CD14-positive monocyte (primary cell): ENCODE data around the gene NEIL3. TPM values are rescaled to one million over a fixed set of nuclear protein-coding genes. Genes with fewer than 3 reads are reported as not detected.

Experiments
- DNase-seq, 3 donors: peaks; one replicate each; pipeline ENCODE4 v3.0.0-alpha.2; 2011 to 2022
- H2AFZ ChIP-seq: 2 replicates; pipeline ENCODE4 v1.6.0; 2012; ENCODE audit warnings: mild to moderate bottlenecking, low read depth, low read length, inconsistent platforms; ENCODE audit not compliant: insufficient read depth, poor library complexity, severe bottlenecking
- H3K27ac ChIP-seq, 2 donors: 1 replicate in 1 of 2; 2 replicates in 1 of 2; pipeline ENCODE4 v1.5.1; 2012 to 2013; ENCODE audit warnings: low read length in 2 of 2, control low read depth in 1 of 2, inconsistent platforms in 1 of 2, low read depth in 1 of 2, mild to moderate bottlenecking in 1 of 2
- H3K27me3 ChIP-seq, 2 donors: one replicate each; pipeline versions ENCODE4 v1.6.0 to v1.6.1; 2011 to 2013; ENCODE audit warnings: low read length in 2 of 2; ENCODE audit not compliant: control insufficient read depth in 2 of 2, insufficient read depth in 2 of 2
- H3K36me3 ChIP-seq, 2 donors: replicated peaks in 1 of 2; 1 replicate in 1 of 2; 2 replicates in 1 of 2; pipeline versions ENCODE4 v1.5.1 to v1.6.1; 2012 to 2013; ENCODE audit warnings: low read length in 2 of 2, control low read depth in 1 of 2, inconsistent platforms in 1 of 2, mild to moderate bottlenecking in 1 of 2; ENCODE audit not compliant: insufficient read depth in 2 of 2, control insufficient read depth in 1 of 2
- H3K4me1 ChIP-seq, 2 donors: 1 replicate in 1 of 2; 2 replicates in 1 of 2; pipeline versions ENCODE4 v1.5.1 to v1.6.1; 2012 to 2013; ENCODE audit warnings: low read length in 2 of 2, control low read depth in 1 of 2, inconsistent platforms in 1 of 2, mild to moderate bottlenecking in 1 of 2, moderate library complexity in 1 of 2; ENCODE audit not compliant: insufficient read depth in 2 of 2, control insufficient read depth in 1 of 2
- H3K4me2 ChIP-seq: replicated peaks from 2 replicates; pipeline ENCODE3; 2012; ENCODE audit warnings: low read length, moderate library complexity, mild to moderate bottlenecking; ENCODE audit not compliant: poor library complexity, severe bottlenecking; ENCODE audit errors: extremely low read depth
- H3K4me3 ChIP-seq, 3 experiments: fragments of 200-600 bp in 1 of 3; sonication (generic) in 1 of 3; replicated peaks in 1 of 3; 1 replicate in 2 of 3; 2 replicates in 1 of 3; pipeline ENCODE4 v1.5.1; 2011 to 2013; ENCODE audit warnings: low read length in 3 of 3, mild to moderate bottlenecking in 3 of 3, control low read depth in 2 of 3, low read depth in 2 of 3, inconsistent platforms in 1 of 3, moderate library complexity in 1 of 3
- H3K79me2 ChIP-seq: 2 replicates; pipeline ENCODE4 v1.6.0; 2012; ENCODE audit warnings: mild to moderate bottlenecking, control low read depth, inconsistent platforms, low read length, moderate library complexity; ENCODE audit not compliant: insufficient read depth
- H3K9ac ChIP-seq: 2 replicates; pipeline ENCODE4 v1.6.0; 2017; ENCODE audit warnings: low read length, mild to moderate bottlenecking; ENCODE audit not compliant: insufficient read depth, poor library complexity, severe bottlenecking
- H3K9me3 ChIP-seq, 2 donors: replicated peaks in 1 of 2; 1 replicate in 1 of 2; 2 replicates in 1 of 2; pipeline versions ENCODE4 v1.5.1 to v1.6.1; 2012 to 2013; ENCODE audit warnings: low read length in 2 of 2, control low read depth in 1 of 2; ENCODE audit not compliant: control insufficient read depth in 1 of 2, insufficient read depth in 1 of 2
- H4K20me1 ChIP-seq: 2 replicates; pipeline ENCODE4 v1.6.0; 2012; ENCODE audit warnings: mild to moderate bottlenecking, low read length, control low read depth, moderate library complexity; ENCODE audit not compliant: insufficient read depth
- H3K27ac Mint-ChIP-seq, 7 donors: one replicate each; pipeline ENCODE4 v1.8.0; 2020; ENCODE audit warnings: mild to moderate bottlenecking in 7 of 7, mixed read lengths in 7 of 7, moderate library complexity in 6 of 7, inconsistent platforms in 2 of 7
- H3K27me3 Mint-ChIP-seq, 3 donors: one replicate each; pipeline ENCODE4 v1.8.0; 2021 to 2022; ENCODE audit warnings: low read depth in 3 of 3, mild to moderate bottlenecking in 3 of 3, mixed read lengths in 3 of 3, moderate library complexity in 3 of 3, inconsistent platforms in 1 of 3
- H3K36me3 Mint-ChIP-seq, 2 donors: one replicate each; pipeline ENCODE4 v1.8.0; 2020; ENCODE audit warnings: mixed read lengths in 2 of 2, inconsistent platforms in 1 of 2, mild to moderate bottlenecking in 1 of 2
- H3K4me1 Mint-ChIP-seq: one replicate; pipeline ENCODE4 v1.8.0; 2020; ENCODE audit warnings: mild to moderate bottlenecking, mixed read lengths
- H3K4me3 Mint-ChIP-seq, 2 donors: one replicate each; pipeline ENCODE4 v1.8.0; 2020; ENCODE audit warnings: mild to moderate bottlenecking in 2 of 2, mixed read lengths in 2 of 2, moderate library complexity in 1 of 2
- H3K9me3 Mint-ChIP-seq, 7 donors: one replicate each; pipeline ENCODE4 v1.8.0; 2020 to 2022; ENCODE audit warnings: mixed read lengths in 7 of 7, mild to moderate bottlenecking in 6 of 7, moderate library complexity in 6 of 7, inconsistent platforms in 2 of 7
- CTCF ChIP-seq: fragments of 200-600 bp; IDR thresholded peaks from one replicate; pipeline ENCODE4 v1.8.0; 2022; ENCODE audit warnings: antibody characterized with exemption, mild to moderate bottlenecking
- WGBS: methylation state at CpG from one replicate; pipeline ENCODE4 v1.1.5; 2013; ENCODE audit warnings: missing lambda C conversion rate; ENCODE audit not compliant: insufficient coverage; 5-methylcytosine and 5-hydroxymethylcytosine counted together
- intact Hi-C, 2 donors: fragments of 100-400 bp; cut with micrococcal nuclease; formaldehyde crosslinking; loops; one replicate each; pipeline versions ENCODE4 v1.15.0 to v1.15.1; 2023
- polyA plus RNA-seq, 3 donors: library from polyadenylated mRNA; depleted of rRNA in 1 of 3; unstranded in 2 of 3; stranded (reverse) in 1 of 3; fragments of 300-500 nt in 2 of 3; fragments of >200 nt in 1 of 3; fragmentation: Illumina TruSeq in 2 of 3; gene quantifications; 1 replicate in 2 of 3; 2 replicates in 1 of 3; pipeline ENCODE4 v1.2.3, GENCODE V29; 2012 to 2021

The NEIL3 gene
- polyA plus RNA-seq, 3 donors = 0.70 to 0.85 TPM; not detected in 1

GRCh38 chr4:177391287-177391686 is 81.6 kb downstream of the NEIL3 start:
- no peaks in the 10 kb centered on the region for H3K36me3 ChIP-seq
- H3K27me3 Mint-ChIP-seq = peaks cover 2 to 5% (median 3%) of the 10 kb centered on the region in 3 donors
- no peaks in the 10 kb centered on the region for H3K9me3 ChIP-seq
- H3K36me3 Mint-ChIP-seq = no peaks in the 10 kb centered on the region
- no peak overlapping the region for H3K4me3 Mint-ChIP-seq
- intact Hi-C loops = no loop called here
- H4K20me1 ChIP-seq = no peaks in the 10 kb centered on the region
- H3K79me2 ChIP-seq = no peaks in the 10 kb centered on the region
- TF ChIP-seq CTCF = no peak
- 100% methylated on average over 1 of the region's 3 CpGs for WGBS
- H2AFZ ChIP-seq = no peak overlapping the region
- H3K4me1 Mint-ChIP-seq = peaks cover 10% of the 10 kb centered on the region
- H3K27me3 ChIP-seq = no peaks in the 10 kb centered on the region
- peaks cover 0 to 2% (median 0%) of the 10 kb centered on the region in 7 donors for H3K9me3 Mint-ChIP-seq
- no peak overlapping the region for H3K4me2 ChIP-seq
- H3K27ac Mint-ChIP-seq = peak overlapping the region in 1 of 7 donors; percentile 0
- H3K4me3 ChIP-seq = no peak overlapping the region
- no peak for DNase-seq
- no peak overlapping the region for H3K27ac ChIP-seq
- no peaks in the 10 kb centered on the region for H3K4me1 ChIP-seq
- no peak overlapping the region for H3K9ac ChIP-seq

- WGBS = no CpG with 5 or more reads among the region's 6 CpGs
- H3K4me1 ChIP-seq = no peaks in the 10 kb centered on the region
- Mint-ChIP-seq H3K36me3 (no peaks in the 10 kb centered on the region), H3K4me1 (peaks cover 10% of the 10 kb centered on the region), H3K27ac (no peak overlapping the region), H3K27me3 (peaks cover under 1 to 5% (median 3%) of the 10 kb centered on the region in 3 donors), H3K4me3 (no peak overlapping the region), H3K9me3 (peaks cover 0 to 2% (median 0%) of the 10 kb centered on the region in 7 donors)
- no peaks in the 10 kb centered on the region for H3K79me2 ChIP-seq
- intact Hi-C loops = no loop called here
- no peak overlapping the region for H3K4me2 ChIP-seq
- H2AFZ ChIP-seq = no peak overlapping the region
- TF ChIP-seq CTCF = no peak
- H3K4me3 ChIP-seq = no peak overlapping the region
- no peaks in the 10 kb centered on the region for H3K27me3 ChIP-seq
- H4K20me1 ChIP-seq = no peaks in the 10 kb centered on the region
- no peak for DNase-seq
- no peak overlapping the region for H3K9ac ChIP-seq
- H3K27ac ChIP-seq = no peak overlapping the region
- H3K9me3 ChIP-seq = no peaks in the 10 kb centered on the region
- no peaks in the 10 kb centered on the region for H3K36me3 ChIP-seq
Observed at GRCh38 chr4:177391953-177392352, 82.3 kb downstream of the NEIL3 start.
